ENCODE results near the gene AUH.

DNA sequence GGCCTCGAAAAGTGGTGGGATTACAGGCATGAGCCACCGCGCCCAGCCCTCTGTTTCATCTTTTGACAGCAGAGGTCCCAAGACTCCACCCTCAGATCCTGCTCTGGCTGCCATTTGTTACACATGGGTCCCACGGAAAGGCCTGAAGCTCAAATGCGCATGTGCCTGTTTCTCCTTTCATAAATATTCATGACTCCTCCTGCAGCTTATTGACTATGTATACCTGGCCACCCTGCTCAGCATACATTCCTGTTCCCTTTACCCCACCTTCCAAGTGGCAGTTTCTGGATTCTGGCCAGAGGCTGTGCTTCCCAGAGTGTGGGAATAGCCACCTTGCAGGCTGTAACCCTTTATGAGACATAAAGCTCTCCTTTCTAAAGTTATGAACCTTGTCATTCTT is 46.5 kb downstream of the AUH start:
- TF ChIP-seq, protein P1, sequence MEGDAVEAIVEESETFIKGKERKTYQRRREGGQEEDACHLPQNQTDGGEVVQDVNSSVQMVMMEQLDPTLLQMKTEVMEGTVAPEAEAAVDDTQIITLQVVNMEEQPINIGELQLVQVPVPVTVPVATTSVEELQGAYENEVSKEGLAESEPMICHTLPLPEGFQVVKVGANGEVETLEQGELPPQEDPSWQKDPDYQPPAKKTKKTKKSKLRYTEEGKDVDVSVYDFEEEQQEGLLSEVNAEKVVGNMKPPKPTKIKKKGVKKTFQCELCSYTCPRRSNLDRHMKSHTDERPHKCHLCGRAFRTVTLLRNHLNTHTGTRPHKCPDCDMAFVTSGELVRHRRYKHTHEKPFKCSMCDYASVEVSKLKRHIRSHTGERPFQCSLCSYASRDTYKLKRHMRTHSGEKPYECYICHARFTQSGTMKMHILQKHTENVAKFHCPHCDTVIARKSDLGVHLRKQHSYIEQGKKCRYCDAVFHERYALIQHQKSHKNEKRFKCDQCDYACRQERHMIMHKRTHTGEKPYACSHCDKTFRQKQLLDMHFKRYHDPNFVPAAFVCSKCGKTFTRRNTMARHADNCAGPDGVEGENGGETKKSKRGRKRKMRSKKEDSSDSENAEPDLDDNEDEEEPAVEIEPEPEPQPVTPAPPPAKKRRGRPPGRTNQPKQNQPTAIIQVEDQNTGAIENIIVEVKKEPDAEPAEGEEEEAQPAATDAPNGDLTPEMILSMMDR (IDR thresholded peaks at IDR 0.05), result no peak
- TF ChIP-seq ZFX (IDR thresholded peaks at IDR 0.05; ENCODE audit: borderline replicate concordance), result no peak

Data from 22Rv1 (cell line).